Esophagus (tissue), 2 donors: ENCODE results near the gene CCDC136. TPM values are rescaled to one million over a fixed set of nuclear protein-coding genes. Genes with fewer than 3 reads are reported as not detected.

Experiments
- H3K27ac ChIP-seq, 2 donors: one replicate each; pipeline ENCODE4 v1.5.1; 2013; ENCODE audit warnings: low read depth in 2 of 2, mild to moderate bottlenecking in 2 of 2, inconsistent platforms in 1 of 2, low read length in 1 of 2, moderate library complexity in 1 of 2
- H3K27me3 ChIP-seq, 2 donors: one replicate each; pipeline ENCODE4 v1.6.1; 2013; ENCODE audit warnings: low read length in 2 of 2, control low read depth in 1 of 2, mild to moderate bottlenecking in 1 of 2; ENCODE audit not compliant: insufficient read depth in 2 of 2, control insufficient read depth in 1 of 2
- H3K36me3 ChIP-seq, 2 donors: one replicate each; pipeline ENCODE4 v1.6.1; 2013; ENCODE audit warnings: low read length in 1 of 2; ENCODE audit not compliant: control insufficient read depth in 2 of 2, insufficient read depth in 2 of 2
- H3K4me1 ChIP-seq, 2 donors: one replicate each; pipeline ENCODE4 v1.6.1; 2013; ENCODE audit warnings: low read length in 1 of 2; ENCODE audit not compliant: control insufficient read depth in 2 of 2, insufficient read depth in 2 of 2
- H3K4me3 ChIP-seq, 2 donors: one replicate each; pipeline ENCODE4 v1.5.1; 2013; ENCODE audit warnings: low read length in 2 of 2, mild to moderate bottlenecking in 2 of 2, low read depth in 1 of 2, moderate library complexity in 1 of 2
- H3K9me3 ChIP-seq, 2 donors: one replicate each; pipeline ENCODE4 v1.6.1; 2013; ENCODE audit warnings: mild to moderate bottlenecking in 2 of 2, low read depth in 1 of 2, low read length in 1 of 2, moderate library complexity in 1 of 2; ENCODE audit not compliant: control insufficient read depth in 2 of 2, insufficient read depth in 1 of 2
- WGBS, 2 donors: extraction: QIAGEN DNeasy Blood & Tissue Kit; methylation state at CpG; one replicate each; pipeline ENCODE4 v1.1.7; 2013; 5-methylcytosine and 5-hydroxymethylcytosine counted together
- polyA plus RNA-seq, 2 donors: library from polyadenylated mRNA; stranded (reverse); fragments of 200-250 nt; gene quantifications; one replicate each; pipeline ENCODE4 v1.2.3, GENCODE V29; 2013
- donor health status: healthy with polysubstance abuse.
- donor health status: Bipolar disorder and iron deficiency.

The CCDC136 gene
- polyA plus RNA-seq, 2 donors = 1.4 to 1.9 TPM

DNA sequence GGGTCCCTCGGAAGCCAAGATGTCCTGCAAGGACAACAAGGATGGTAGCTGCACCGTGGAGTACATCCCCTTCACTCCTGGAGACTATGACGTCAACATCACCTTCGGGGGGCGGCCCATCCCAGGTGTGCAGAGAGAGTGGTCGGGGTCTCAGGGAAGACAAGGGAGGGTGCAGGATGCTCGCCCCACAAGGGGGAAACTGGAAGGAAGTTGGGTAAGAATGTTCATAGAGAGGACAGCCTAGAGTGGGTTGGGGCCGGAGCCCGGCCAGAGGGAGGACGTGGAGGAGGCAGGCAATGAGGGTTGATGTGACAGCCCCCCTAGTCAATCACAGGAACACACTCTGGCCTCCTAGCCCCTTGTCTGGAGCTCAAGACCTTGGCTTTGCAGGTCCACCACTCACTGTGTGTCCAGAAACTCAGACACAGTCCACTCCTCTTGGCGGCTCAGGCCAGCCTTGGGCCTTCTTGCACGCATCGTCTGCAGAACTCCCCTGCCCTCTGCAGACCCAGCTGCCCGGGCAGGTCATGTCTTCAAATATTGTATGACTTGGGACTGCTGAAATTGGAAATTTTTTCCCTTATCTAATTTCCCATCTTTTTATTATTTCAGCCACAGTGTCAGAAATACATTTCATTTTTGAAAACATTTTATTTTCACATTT, 55.1 kb downstream of the CCDC136 start:
- H3K27ac ChIP-seq = no peak overlapping the region
- peaks cover 0 to 11% of the 10 kb centered on the region in 2 donors for H3K36me3 ChIP-seq
- H3K4me1 ChIP-seq = peaks cover 0 to 5% of the 10 kb centered on the region in 2 donors
- 86 to 93% methylated on average over 14 of the region's 14 CpGs for WGBS, 2 donors
- no peaks in the 10 kb centered on the region for H3K27me3 ChIP-seq
- H3K4me3 ChIP-seq = no peak overlapping the region
- no peaks in the 10 kb centered on the region for H3K9me3 ChIP-seq

DNA sequence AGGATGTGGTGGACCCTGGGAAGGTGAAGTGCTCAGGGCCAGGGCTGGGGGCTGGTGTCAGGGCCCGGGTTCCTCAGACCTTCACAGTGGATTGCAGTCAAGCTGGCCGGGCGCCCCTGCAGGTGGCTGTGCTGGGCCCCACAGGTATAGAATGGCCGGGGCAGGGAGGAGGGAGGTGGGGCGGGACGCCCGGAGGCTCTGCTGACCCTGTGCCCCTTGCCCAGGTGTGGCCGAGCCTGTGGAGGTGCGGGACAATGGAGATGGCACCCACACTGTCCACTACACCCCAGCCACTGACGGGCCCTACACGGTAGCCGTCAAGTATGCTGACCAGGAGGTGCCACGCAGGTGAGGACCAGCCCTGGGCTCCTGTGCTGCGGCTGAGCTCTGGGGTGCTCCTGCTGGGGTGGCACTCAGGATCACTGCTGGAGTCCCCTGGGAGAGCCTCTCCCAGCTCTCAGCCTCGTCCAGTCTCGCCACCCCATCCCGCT, 56.0 kb downstream of the CCDC136 start:
- Histone ChIP-seq H3K4me1 (no peaks in the 10 kb centered on the region), H3K27ac (no peak overlapping the region), H3K36me3 (peaks cover 0 to 11% of the 10 kb centered on the region in 2 donors), H3K4me3 (no peak overlapping the region), H3K9me3 (no peaks in the 10 kb centered on the region), H3K27me3 (no peaks in the 10 kb centered on the region)
- 89 to 91% methylated on average over 17 of the region's 17 CpGs for WGBS, 2 donors

DNA sequence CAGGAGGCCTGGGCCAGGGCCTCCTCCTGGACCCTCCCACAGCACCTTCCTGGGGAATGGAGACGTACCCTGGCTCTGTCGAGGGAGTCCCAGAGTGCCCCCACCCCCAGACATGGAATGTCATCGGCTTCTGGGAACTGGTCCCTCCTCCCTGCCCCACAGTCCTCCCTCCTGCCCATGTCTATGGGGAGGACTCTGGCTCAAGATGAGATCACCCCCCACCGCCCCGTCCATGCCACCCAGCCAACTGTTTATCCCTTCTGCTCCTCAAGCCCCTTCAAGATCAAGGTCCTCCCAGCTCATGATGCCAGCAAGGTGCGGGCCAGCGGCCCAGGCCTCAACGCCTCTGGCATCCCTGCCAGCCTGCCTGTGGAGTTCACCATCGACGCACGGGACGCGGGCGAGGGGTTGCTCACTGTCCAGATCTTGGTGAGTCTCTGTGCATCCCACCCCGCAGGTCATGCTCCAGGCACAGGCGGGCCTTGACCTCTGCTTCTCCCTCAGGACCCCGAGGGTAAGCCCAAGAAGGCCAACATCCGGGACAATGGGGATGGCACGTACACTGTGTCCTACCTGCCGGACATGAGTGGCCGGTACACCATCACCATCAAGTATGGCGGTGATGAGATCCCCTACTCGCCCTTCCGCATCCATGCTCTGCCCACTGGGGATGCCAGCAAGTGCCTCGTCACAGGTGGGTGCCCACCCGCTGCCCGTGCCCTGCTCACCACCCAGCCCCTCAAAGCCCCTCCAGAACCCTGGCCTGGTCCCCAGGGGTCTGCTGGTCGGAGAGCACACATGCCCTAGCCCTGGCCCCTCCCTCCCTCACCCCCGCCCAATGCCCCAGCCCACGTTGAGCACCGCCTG, 56.8 kb downstream of the CCDC136 start:
- no peaks in the 10 kb centered on the region for H3K4me1 ChIP-seq
- peaks cover 0 to 11% of the 10 kb centered on the region in 2 donors for H3K36me3 ChIP-seq
- H3K27me3 ChIP-seq = no peaks in the 10 kb centered on the region
- H3K27ac ChIP-seq = no peak overlapping the region
- no peak overlapping the region for H3K4me3 ChIP-seq
- H3K9me3 ChIP-seq = no peaks in the 10 kb centered on the region
- WGBS, 2 donors = 91 to 92% methylated on average over 31 of the region's 31 CpGs

DNA sequence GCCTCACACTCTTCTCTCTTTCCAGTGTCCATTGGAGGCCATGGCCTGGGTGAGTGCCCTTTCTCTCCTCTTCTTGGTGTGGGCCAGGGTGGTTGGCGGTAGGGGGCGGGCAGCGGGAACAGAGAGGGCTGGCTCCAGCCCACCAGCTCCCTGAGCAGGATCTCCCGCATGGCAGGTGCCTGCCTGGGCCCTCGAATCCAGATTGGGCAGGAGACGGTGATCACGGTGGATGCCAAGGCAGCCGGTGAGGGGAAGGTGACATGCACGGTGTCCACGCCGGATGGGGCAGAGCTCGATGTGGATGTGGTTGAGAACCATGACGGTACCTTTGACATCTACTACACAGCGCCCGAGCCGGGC, 57.4 kb downstream of the CCDC136 start:
- no peaks in the 10 kb centered on the region for H3K4me1 ChIP-seq
- 90 to 94% methylated on average over 16 of the region's 16 CpGs for WGBS, 2 donors
- H3K4me3 ChIP-seq = no peak overlapping the region
- no peaks in the 10 kb centered on the region for H3K27me3 ChIP-seq
- no peaks in the 10 kb centered on the region for H3K9me3 ChIP-seq
- H3K27ac ChIP-seq = no peak overlapping the region
- peaks cover 0 to 12% of the 10 kb centered on the region in 2 donors for H3K36me3 ChIP-seq

DNA sequence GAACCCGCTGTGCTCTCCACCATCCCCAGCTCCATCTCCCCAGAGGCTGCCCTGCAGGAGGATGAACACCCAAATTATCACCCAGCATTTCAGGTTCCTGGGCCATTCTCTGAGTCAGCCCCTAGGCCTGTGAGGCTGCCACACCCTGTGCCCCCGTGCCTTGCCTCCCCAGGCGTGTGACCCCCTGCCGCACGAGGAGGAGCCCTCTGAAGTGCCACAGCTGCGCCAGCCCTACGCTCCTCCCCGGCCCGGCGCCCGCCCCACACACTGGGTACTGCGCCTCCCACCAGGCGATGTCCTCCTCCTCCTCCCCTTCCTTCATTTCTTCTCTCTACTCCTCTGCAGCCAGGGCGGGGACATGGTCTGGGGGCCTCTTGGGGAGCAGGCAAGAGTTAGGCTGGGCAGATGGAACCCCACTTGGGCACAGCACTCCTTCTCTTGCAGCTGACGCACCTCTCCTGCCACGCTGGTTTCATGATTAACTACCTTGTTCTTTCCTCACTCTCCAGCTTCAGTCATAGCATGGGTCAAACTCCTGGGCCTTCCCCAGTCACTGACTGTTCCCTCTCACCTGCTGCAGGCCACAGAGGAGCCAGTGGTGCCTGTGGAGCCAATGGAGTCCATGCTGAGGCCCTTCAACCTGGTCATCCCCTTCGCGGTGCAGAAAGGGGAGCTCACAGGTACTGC, 58.2 kb downstream of the CCDC136 start:
- Histone ChIP-seq H3K27ac (no peak overlapping the region), H3K4me3 (no peak overlapping the region), H3K27me3 (no peaks in the 10 kb centered on the region), H3K9me3 (no peaks in the 10 kb centered on the region), H3K36me3 (peaks cover 0 to 14% of the 10 kb centered on the region in 2 donors), H3K4me1 (peaks cover 0 to 1% of the 10 kb centered on the region in 2 donors)
- WGBS, 2 donors = 85 to 88% methylated on average over 18 of the region's 18 CpGs

DNA sequence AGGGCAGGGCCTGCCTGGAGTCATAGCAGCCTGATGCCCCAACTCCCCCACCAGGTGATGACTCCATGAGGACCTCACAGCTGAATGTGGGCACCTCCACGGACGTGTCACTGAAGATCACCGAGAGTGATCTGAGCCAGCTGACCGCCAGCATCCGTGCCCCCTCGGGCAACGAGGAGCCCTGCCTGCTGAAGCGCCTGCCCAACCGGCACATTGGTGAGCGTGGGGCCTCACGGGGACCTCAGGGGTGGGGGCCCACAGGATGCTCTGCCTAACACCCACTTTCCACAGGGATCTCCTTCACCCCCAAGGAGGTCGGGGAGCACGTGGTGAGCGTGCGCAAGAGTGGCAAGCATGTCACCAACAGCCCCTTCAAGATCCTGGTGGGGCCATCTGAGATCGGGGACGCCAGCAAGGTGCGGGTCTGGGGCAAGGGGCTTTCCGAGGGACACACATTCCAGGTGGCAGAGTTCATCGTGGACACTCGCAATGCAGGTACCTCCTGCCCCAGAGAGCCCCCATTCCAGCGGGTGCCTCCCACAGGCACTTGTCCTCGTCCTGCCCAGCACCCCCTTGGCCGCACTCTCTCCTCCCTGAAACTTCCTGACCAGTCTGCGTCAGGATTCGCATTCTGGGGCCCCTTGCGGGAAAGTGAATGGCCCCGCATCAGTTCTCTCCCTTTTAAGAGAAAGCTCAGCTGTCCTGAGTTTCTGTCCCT, 60.9 kb downstream of the CCDC136 start:
- H3K4me3 ChIP-seq = no peak overlapping the region
- H3K27me3 ChIP-seq = no peaks in the 10 kb centered on the region
- H3K9me3 ChIP-seq = no peaks in the 10 kb centered on the region
- H3K27ac ChIP-seq = no peak overlapping the region
- peaks cover 2 to 13% of the 10 kb centered on the region in 2 donors for H3K4me1 ChIP-seq
- WGBS, 2 donors = 87 to 89% methylated on average over 28 of the region's 28 CpGs
- H3K36me3 ChIP-seq = peaks cover 0 to 14% of the 10 kb centered on the region in 2 donors

DNA sequence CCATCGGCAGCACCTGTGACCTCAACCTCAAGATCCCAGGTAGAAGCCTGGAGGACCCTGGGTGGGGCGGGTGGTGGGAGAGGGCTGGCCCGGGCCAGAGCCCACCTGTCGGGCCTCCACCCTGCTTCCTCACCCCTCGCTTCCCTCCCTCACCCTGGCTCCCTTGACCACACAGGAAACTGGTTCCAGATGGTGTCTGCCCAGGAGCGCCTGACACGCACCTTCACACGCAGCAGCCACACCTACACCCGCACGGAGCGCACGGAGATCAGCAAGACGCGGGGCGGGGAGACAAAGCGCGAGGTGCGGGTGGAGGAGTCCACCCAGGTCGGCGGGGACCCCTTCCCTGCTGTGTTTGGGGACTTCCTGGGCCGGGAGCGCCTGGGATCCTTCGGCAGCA, 62.0 kb downstream of the CCDC136 start:
- Histone ChIP-seq H3K9me3 (no peaks in the 10 kb centered on the region), H3K4me3 (no peak overlapping the region), H3K27ac (no peak overlapping the region), H3K36me3 (peaks cover 0 to 7% of the 10 kb centered on the region in 2 donors), H3K4me1 (peaks cover 2 to 17% of the 10 kb centered on the region in 2 donors), H3K27me3 (no peaks in the 10 kb centered on the region)
- 73 to 75% methylated on average over 23 of the region's 23 CpGs for WGBS, 2 donors

DNA sequence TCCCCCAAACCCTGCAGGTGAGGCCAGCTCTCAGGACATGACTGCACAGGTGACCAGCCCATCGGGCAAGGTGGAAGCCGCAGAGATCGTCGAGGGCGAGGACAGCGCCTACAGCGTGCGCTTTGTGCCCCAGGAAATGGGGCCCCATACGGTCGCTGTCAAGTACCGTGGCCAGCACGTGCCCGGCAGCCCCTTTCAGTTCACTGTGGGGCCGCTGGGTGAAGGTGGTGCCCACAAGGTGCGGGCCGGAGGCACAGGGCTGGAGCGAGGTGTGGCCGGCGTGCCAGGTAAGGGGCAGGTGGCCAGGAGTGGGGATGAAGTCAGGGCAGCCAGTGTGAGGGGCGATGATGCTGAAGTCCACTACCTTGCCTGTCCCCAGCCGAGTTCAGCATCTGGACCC, 62.6 kb downstream of the CCDC136 start:
- H3K36me3 ChIP-seq = peaks cover 0 to 7% of the 10 kb centered on the region in 2 donors
- H3K4me3 ChIP-seq = no peak overlapping the region
- no peak overlapping the region for H3K27ac ChIP-seq
- H3K9me3 ChIP-seq = no peaks in the 10 kb centered on the region
- H3K4me1 ChIP-seq = peaks cover 2 to 17% of the 10 kb centered on the region in 2 donors
- H3K27me3 ChIP-seq = no peaks in the 10 kb centered on the region
- whole genome bisulfite sequencing, 2 donors = 89 to 90% methylated on average over 21 of the region's 21 CpGs

DNA sequence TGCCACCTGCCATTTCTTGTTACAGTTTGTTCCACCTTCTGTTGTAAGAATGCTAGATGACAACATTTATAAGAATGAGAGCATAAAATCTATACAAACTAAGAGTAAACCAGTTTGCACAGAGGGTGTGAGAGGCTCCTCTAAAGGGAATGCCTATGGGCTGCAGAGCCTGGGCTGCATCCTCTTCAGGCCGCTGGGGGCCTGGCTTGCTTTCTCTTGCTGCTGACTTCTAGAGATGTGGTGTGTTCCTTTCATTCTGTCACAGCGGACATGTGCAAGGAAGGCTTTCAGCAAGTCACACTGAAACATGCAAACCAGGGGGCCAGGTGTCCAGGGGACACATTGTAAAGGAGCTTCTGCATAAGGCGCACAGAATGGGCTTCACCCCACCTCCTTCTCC, 63.8 kb downstream of the CCDC136 start:
- Histone ChIP-seq H3K9me3 (no peaks in the 10 kb centered on the region), H3K4me3 (no peak overlapping the region), H3K4me1 (peaks cover 2 to 27% of the 10 kb centered on the region in 2 donors), H3K27me3 (no peaks in the 10 kb centered on the region), H3K36me3 (peaks cover 0 to 7% of the 10 kb centered on the region in 2 donors), H3K27ac (no peak overlapping the region)
- 83 to 84% methylated on average over 3 of the region's 3 CpGs for WGBS, 2 donors
